ENCODE results near the gene KAZN.

The KAZN gene

DNA sequence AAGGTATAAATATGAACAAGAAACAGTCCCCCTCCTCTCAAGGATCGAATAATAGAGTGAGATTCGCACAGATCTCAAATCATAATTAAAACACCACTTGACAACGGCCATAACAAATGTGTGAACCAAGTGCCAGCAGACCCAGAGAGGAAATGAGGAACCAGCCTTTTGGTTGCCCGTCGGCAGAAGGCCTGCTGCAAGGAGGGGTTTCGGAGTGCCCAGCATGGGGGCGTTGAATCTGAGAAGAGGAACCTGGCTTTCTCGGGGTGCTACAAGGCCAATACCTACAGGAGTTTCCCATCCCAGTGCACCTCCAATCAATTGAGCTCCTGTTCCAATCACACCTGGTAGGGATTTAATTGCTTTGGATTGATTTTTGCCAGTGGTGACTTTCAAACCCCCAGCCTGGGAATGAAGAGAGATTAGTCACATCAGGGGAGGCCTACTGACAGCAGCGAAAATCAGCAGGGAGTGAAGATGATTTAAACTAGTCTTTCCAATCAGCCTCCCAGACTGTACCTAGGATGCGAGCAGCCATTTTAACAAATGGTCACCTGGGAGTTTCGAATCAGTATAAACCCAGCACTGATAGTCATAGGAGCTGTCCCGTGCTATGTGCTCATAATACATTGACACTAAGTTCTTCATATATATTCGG, 263.8 kb downstream of the KAZN start:
- TF ChIP-seq TOX (CRISPR knock-in tag; IDR thresholded peaks at IDR 0.05; ENCODE audit: borderline replicate concordance) (no peak), ZFP3 (CRISPR knock-in tag; IDR thresholded peaks at IDR 0.05) (no peak), ZC3H10 (CRISPR knock-in tag; IDR thresholded peaks at IDR 0.05) (no peak), BACH2 (CRISPR knock-in tag; IDR thresholded peaks at IDR 0.05; ENCODE audit: borderline replicate concordance) (no peak), ARNTL (CRISPR knock-in tag; IDR thresholded peaks at IDR 0.05; ENCODE audit: borderline replicate concordance, low read depth) (no peak), ZNF8 (CRISPR knock-in tag; IDR thresholded peaks at IDR 0.05) (no peak)
- ATAC-seq, result no peak

GRCh38 chr1:14865106-14865505, 266.6 kb downstream of the KAZN start:
- TF ChIP-seq ARNTL (CRISPR knock-in tag; IDR thresholded peaks at IDR 0.05; ENCODE audit: borderline replicate concordance, low read depth) (no peak), ISL1 (CRISPR knock-in tag; IDR thresholded peaks at IDR 0.05) (no peak), CSDC2 (CRISPR knock-in tag; IDR thresholded peaks at IDR 0.05) (no peak), SNAI2 (CRISPR knock-in tag; IDR thresholded peaks at IDR 0.05) (no peak), ESRRG (CRISPR knock-in tag; IDR thresholded peaks at IDR 0.05) (no peak), GLIS3 (CRISPR knock-in tag; IDR thresholded peaks at IDR 0.05) (no peak), ZFP30 (CRISPR knock-in tag; IDR thresholded peaks at IDR 0.05) (no peak), ZNF70 (CRISPR knock-in tag; IDR thresholded peaks at IDR 0.05) (no peak), POU6F1 (CRISPR knock-in tag; IDR thresholded peaks at IDR 0.05; ENCODE audit: borderline replicate concordance, low read depth) (no peak), ZNF8 (CRISPR knock-in tag; IDR thresholded peaks at IDR 0.05) (no peak)
- TF ChIP-seq, protein P1, sequence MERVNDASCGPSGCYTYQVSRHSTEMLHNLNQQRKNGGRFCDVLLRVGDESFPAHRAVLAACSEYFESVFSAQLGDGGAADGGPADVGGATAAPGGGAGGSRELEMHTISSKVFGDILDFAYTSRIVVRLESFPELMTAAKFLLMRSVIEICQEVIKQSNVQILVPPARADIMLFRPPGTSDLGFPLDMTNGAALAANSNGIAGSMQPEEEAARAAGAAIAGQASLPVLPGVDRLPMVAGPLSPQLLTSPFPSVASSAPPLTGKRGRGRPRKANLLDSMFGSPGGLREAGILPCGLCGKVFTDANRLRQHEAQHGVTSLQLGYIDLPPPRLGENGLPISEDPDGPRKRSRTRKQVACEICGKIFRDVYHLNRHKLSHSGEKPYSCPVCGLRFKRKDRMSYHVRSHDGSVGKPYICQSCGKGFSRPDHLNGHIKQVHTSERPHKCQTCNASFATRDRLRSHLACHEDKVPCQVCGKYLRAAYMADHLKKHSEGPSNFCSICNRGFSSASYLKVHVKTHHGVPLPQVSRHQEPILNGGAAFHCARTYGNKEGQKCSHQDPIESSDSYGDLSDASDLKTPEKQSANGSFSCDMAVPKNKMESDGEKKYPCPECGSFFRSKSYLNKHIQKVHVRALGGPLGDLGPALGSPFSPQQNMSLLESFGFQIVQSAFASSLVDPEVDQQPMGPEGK (CRISPR knock-in tag; IDR thresholded peaks at IDR 0.05; ENCODE audit: borderline replicate concordance), result no peak
- TF ChIP-seq, protein P2, sequence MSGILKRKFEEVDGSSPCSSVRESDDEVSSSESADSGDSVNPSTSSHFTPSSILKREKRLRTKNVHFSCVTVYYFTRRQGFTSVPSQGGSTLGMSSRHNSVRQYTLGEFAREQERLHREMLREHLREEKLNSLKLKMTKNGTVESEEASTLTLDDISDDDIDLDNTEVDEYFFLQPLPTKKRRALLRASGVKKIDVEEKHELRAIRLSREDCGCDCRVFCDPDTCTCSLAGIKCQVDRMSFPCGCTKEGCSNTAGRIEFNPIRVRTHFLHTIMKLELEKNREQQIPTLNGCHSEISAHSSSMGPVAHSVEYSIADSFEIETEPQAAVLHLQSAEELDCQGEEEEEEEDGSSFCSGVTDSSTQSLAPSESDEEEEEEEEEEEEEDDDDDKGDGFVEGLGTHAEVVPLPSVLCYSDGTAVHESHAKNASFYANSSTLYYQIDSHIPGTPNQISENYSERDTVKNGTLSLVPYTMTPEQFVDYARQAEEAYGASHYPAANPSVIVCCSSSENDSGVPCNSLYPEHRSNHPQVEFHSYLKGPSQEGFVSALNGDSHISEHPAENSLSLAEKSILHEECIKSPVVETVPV (CRISPR knock-in tag; IDR thresholded peaks at IDR 0.05), result no peak
- ATAC-seq, result no peak

DNA sequence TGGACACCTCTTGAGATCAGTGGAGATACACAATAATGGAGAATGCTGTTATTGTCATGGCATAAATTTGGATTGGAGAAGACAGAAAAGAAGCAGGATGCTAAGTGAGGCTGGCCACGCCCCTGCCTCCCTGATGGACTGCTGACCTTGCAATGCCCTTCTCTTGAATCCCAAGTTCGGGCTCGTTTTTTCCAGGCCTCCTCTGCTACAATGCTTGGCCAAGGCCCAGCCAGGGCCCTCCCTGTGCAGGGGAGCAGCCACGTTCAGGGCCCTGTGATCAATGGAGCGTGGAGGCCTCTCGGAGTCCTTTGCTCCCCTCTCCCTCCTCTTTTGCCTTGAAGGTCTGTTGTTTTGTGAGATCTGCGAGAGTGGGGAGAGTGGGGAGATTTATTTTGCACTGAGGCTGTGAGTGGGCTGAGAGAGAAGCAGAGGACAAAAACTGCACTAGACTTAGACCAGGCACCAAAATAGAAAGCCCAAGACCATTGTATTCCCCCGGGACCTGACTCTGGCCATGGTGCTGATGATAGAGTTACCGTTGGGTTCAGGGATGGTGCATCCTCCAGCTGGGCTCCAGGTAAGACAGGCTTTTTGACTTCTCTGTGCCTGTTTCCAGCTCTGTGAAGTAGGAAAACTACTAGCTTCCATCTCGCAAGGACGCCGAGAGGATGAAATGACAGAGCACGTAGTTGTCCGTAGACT, 268.6 kb downstream of the KAZN start:
- no peak for TF ChIP-seq TSHZ2 (CRISPR knock-in tag; IDR thresholded peaks at IDR 0.05)
- no peak for TF ChIP-seq POU6F1 (CRISPR knock-in tag; IDR thresholded peaks at IDR 0.05; ENCODE audit: borderline replicate concordance, low read depth)
- TF ChIP-seq, protein P1 (CRISPR knock-in tag; IDR thresholded peaks at IDR 0.05; ENCODE audit: borderline replicate concordance), result no peak
- TF ChIP-seq SNAI2 (CRISPR knock-in tag; IDR thresholded peaks at IDR 0.05), result no peak
- no peak for TF ChIP-seq ESRRG (CRISPR knock-in tag; IDR thresholded peaks at IDR 0.05)
- no peak for TF ChIP-seq PPARA (CRISPR knock-in tag; IDR thresholded peaks at IDR 0.05; ENCODE audit: borderline replicate concordance)
- no peak for TF ChIP-seq TOX (CRISPR knock-in tag; IDR thresholded peaks at IDR 0.05; ENCODE audit: borderline replicate concordance)
- no peak for TF ChIP-seq ZNF8 (CRISPR knock-in tag; IDR thresholded peaks at IDR 0.05)
- TF ChIP-seq ARNTL (CRISPR knock-in tag; IDR thresholded peaks at IDR 0.05; ENCODE audit: borderline replicate concordance, low read depth), result no peak
- ATAC-seq, result no peak
